Smooth muscle cell (in vitro differentiated cells): ENCODE measurements around the gene NPNT. TPM values are rescaled to one million over a fixed set of nuclear protein-coding genes. Genes with fewer than 3 reads are reported as not detected.

ENCODE experiments used
- DNase-seq: peaks from one replicate; lab custom pipeline; 2025; ENCODE audit not compliant: unreplicated experiment; lab: John Stamatoyannopoulos, UW
- H2AFZ ChIP-seq: fragments of 200-600 bp; sonication (generic); 2 replicates; pipeline ENCODE4 v1.6.0; 2016; ENCODE audit warnings: antibody characterized with exemption, low read depth, mild to moderate bottlenecking
- H3F3A ChIP-seq: fragments of 200-600 bp; sonication (generic); 2 replicates; pipeline ENCODE4 v1.6.0; 2017; ENCODE audit warnings: antibody characterized with exemption, low read depth
- H3K27ac ChIP-seq: fragments of 200-600 bp; sonication (generic); 2 replicates; pipeline ENCODE4 v1.5.1; 2016; ENCODE audit warnings: low read depth, mild to moderate bottlenecking
- H3K27me3 ChIP-seq: fragments of 200-600 bp; sonication (generic); 2 replicates; pipeline ENCODE4 v1.6.1; 2016; ENCODE audit warnings: low read depth, mild to moderate bottlenecking
- H3K36me3 ChIP-seq: fragments of 200-600 bp; sonication (generic); 2 replicates; pipeline ENCODE4 v1.5.1; 2016; ENCODE audit warnings: low read depth
- H3K4me1 ChIP-seq: fragments of 200-600 bp; sonication (generic); 2 replicates; pipeline ENCODE4 v1.5.1; 2016; ENCODE audit warnings: low read depth
- H3K4me2 ChIP-seq: fragments of 200-600 bp; sonication (generic); 2 replicates; pipeline ENCODE4 v1.6.0; 2016; ENCODE audit warnings: mild to moderate bottlenecking
- H3K4me3 ChIP-seq: fragments of 200-600 bp; sonication (generic); 2 replicates; pipeline ENCODE4 v1.5.1; 2016; ENCODE audit warnings: mild to moderate bottlenecking
- H3K79me2 ChIP-seq: fragments of 200-600 bp; sonication (generic); 2 replicates; pipeline ENCODE4 v1.6.0; 2016; ENCODE audit warnings: low read depth, mild to moderate bottlenecking
- H3K9ac ChIP-seq: fragments of 200-600 bp; sonication (generic); 2 replicates; pipeline ENCODE4 v1.6.0; 2016; ENCODE audit warnings: low read depth
- H3K9me3 ChIP-seq: fragments of 200-600 bp; sonication (generic); replicated peaks from 2 replicates; pipeline ENCODE4 v1.5.1; 2016; ENCODE audit warnings: low read depth
- H4K20me1 ChIP-seq: fragments of 200-600 bp; sonication (generic); 2 replicates; pipeline ENCODE4 v1.6.0; 2016; ENCODE audit warnings: low read depth
- WGBS: methylation state at CpG from one replicate; pipeline ENCODE4 v1.1.7; 2016; ENCODE audit warnings: low lambda C conversion rate; 5-methylcytosine and 5-hydroxymethylcytosine counted together
- polyA plus RNA-seq: library from polyadenylated mRNA; unstranded; fragments of >200 nt; fragmentation: Nextera tagmentation; extraction: Ambion mirVana; gene quantifications from 2 replicates; pipeline ENCODE4 v1.2.1, GENCODE V29; 2016
- total RNA-seq: library from RNA; depleted of rRNA; stranded (reverse); fragments of >200 nt; gene quantifications from 2 replicates; pipeline ENCODE4 v1.2.3, GENCODE V29; 2014
- TF ChIP-seq, protein P1 (sequence below): fragments of 200-600 bp; sonication (generic); IDR thresholded peaks from 2 replicates; pipeline ENCODE4 v1.5.1; 2017; ENCODE audit warnings: borderline replicate concordance, mild to moderate bottlenecking, antibody characterized with exemption; ENCODE audit not compliant: insufficient read depth, poor library complexity, severe bottlenecking

Gene NPNT
- total and polyA plus RNA-seq, 2 experiments from 2014 or later: 0.43 to 0.45 TPM

DNA sequence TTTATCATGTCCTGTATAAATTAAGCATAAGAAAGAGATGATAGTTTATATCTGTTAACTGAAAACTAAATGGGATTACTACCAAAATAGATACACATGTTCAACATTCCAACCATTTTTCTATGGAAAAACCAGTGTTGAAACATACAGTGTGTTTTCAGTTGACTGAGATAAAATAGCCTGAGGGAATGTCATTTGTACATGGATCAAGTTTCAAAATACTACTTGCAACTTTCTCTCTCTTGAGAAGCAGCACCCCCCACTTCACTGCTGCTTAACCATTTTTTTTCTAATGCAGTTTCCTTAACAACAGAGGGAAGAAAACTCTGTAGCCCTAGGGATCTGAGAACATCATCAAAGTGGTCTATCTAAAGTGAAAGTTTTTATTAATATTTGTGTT is 70.8 kb downstream of the NPNT start:
- no peaks in the 10 kb centered on the region for H3K27me3 ChIP-seq
- no peaks in the 10 kb centered on the region for H4K20me1 ChIP-seq
- no peak overlapping the region for H3K27ac ChIP-seq
- no peak overlapping the region for H3K4me3 ChIP-seq
- TF ChIP-seq, protein P1, sequence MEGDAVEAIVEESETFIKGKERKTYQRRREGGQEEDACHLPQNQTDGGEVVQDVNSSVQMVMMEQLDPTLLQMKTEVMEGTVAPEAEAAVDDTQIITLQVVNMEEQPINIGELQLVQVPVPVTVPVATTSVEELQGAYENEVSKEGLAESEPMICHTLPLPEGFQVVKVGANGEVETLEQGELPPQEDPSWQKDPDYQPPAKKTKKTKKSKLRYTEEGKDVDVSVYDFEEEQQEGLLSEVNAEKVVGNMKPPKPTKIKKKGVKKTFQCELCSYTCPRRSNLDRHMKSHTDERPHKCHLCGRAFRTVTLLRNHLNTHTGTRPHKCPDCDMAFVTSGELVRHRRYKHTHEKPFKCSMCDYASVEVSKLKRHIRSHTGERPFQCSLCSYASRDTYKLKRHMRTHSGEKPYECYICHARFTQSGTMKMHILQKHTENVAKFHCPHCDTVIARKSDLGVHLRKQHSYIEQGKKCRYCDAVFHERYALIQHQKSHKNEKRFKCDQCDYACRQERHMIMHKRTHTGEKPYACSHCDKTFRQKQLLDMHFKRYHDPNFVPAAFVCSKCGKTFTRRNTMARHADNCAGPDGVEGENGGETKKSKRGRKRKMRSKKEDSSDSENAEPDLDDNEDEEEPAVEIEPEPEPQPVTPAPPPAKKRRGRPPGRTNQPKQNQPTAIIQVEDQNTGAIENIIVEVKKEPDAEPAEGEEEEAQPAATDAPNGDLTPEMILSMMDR: no peak
- DNase-seq: no peak
- no peaks in the 10 kb centered on the region for H3F3A ChIP-seq
- H3K4me1 ChIP-seq: no peaks in the 10 kb centered on the region
- H3K4me2 ChIP-seq: no peak overlapping the region
- no peaks in the 10 kb centered on the region for H3K79me2 ChIP-seq
- no peaks in the 10 kb centered on the region for H3K9me3 ChIP-seq
- no peak overlapping the region for H2AFZ ChIP-seq
- no peak overlapping the region for H3K9ac ChIP-seq
- no peaks in the 10 kb centered on the region for H3K36me3 ChIP-seq

DNA sequence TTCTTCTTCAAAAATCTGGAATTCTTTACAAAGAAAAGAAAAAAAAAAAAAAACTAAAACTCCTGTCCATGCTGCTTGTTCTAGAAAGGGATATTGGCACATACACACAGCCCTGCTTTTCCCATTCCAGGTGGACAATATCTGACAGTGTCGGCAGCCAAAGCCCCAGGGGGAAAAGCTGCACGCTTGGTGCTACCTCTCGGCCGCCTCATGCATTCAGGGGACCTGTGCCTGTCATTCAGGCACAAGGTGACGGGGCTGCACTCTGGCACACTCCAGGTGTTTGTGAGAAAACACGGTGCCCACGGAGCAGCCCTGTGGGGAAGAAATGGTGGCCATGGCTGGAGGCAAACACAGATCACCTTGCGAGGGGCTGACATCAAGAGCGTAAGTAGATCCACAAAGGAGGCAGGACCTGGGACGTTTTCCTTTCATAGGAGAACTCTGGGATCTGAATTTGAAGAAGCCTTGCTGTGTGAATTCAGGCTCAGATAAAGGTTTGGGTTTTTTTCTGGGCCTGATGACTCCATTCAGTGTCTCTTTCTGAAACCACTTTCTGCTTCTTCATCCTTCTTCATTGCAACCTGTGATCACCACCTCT is 71.9 kb downstream of the NPNT start:
- Histone ChIP-seq H3K4me3 (no peak overlapping the region), H2AFZ (no peak overlapping the region)
- WGBS: 70% methylated on average over 10 of the region's 10 CpGs

DNA sequence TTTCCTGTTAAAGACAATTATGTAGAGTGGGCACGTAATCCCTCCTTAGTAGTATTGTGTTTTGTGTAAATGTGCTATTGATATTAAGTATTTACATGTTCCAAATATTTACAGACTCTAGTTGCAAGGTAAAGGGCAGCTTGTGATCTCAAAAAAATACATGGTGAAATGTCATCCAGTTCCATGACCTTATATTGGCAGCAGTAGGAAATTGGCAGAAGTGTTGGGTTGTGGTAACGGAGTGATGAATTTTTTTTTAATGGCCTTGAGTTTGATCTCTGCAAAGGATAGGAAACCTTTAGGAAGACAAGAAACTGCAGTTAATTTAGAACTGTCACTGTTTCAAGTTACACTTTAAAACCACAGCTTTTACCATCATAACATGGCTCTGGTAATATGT is 74.3 kb downstream of the NPNT start:
- Histone ChIP-seq H3K36me3 (no peaks in the 10 kb centered on the region), H3K27ac (no peak overlapping the region), H3K4me1 (no peaks in the 10 kb centered on the region), H3K27me3 (no peaks in the 10 kb centered on the region), H3K9me3 (no peaks in the 10 kb centered on the region), H3K79me2 (no peaks in the 10 kb centered on the region), H4K20me1 (no peaks in the 10 kb centered on the region), H3K4me2 (no peak overlapping the region), H3F3A (no peaks in the 10 kb centered on the region), H2AFZ (no peak overlapping the region), H3K4me3 (no peak overlapping the region), H3K9ac (no peak overlapping the region)
- TF ChIP-seq, protein P1: no peak
- 98% methylated on average over 2 of the region's 2 CpGs for WGBS
- DNase-seq: no peak

More for the DNA sequence above, 71.9 kb downstream of the NPNT start:
- no peaks in the 10 kb centered on the region for H4K20me1 ChIP-seq
- no peak overlapping the region for H3K9ac ChIP-seq
- no peak overlapping the region for H3K27ac ChIP-seq
- H3K27me3 ChIP-seq: no peaks in the 10 kb centered on the region
- H3K4me2 ChIP-seq: no peak overlapping the region
- H3K36me3 ChIP-seq: no peaks in the 10 kb centered on the region
- no peaks in the 10 kb centered on the region for H3F3A ChIP-seq
- DNase-seq: no peak
- no peaks in the 10 kb centered on the region for H3K9me3 ChIP-seq
- no peaks in the 10 kb centered on the region for H3K4me1 ChIP-seq
- no peaks in the 10 kb centered on the region for H3K79me2 ChIP-seq
- TF ChIP-seq, protein P1: no peak

DNA sequence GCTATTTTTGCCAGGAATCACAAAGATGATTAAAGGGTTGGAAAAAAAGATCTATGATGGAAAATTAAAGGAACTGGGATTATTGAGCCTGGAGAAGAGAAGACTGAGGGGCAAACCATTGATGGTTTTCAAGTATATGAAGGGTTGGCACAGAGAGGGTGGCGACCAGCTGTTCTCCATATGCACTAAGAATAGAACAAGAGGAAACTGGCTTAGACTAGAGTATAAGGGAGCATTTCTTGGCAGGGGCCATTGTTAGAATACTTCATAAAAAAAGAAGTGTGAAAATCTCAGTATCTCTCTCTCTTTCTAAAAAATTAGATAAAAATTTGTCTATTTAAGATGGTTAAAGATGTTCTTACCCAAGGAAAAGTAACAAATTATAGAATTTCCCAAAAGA is 75.1 kb downstream of the NPNT start:
- DNase-seq: no peak
- no peak overlapping the region for H3K4me2 ChIP-seq
- H3K27me3 ChIP-seq: no peaks in the 10 kb centered on the region
- H3K9me3 ChIP-seq: no peaks in the 10 kb centered on the region
- no peak overlapping the region for H3K9ac ChIP-seq
- no peak overlapping the region for H2AFZ ChIP-seq
- H4K20me1 ChIP-seq: no peaks in the 10 kb centered on the region
- no peaks in the 10 kb centered on the region for H3F3A ChIP-seq
- no peak overlapping the region for H3K4me3 ChIP-seq
- 91% methylated on average over 1 of the region's 1 CpG for WGBS
- H3K36me3 ChIP-seq: no peaks in the 10 kb centered on the region
- TF ChIP-seq, protein P1: no peak
- H3K27ac ChIP-seq: no peak overlapping the region
- H3K79me2 ChIP-seq: no peaks in the 10 kb centered on the region
- no peaks in the 10 kb centered on the region for H3K4me1 ChIP-seq
